GM18502 (cell line): ENCODE data around the gene SH3BP5.

Experiments used
- ATAC-seq: cut with Tn5 transposase; IDR thresholded peaks from one replicate; pipeline ENCODE4 v1.9.1; 2021; ENCODE audit warnings: mild to moderate bottlenecking; ENCODE audit not compliant: unreplicated experiment, poor library complexity

SH3BP5 gene

GRCh38 chr3:15326673-15327072 is 5.7 kb downstream of the SH3BP5 start:
- ATAC-seq = no peak

- ATAC-seq = no peak
Measured at GRCh38 chr3:15326037-15326436, 6.3 kb downstream of the SH3BP5 start.

DNA sequence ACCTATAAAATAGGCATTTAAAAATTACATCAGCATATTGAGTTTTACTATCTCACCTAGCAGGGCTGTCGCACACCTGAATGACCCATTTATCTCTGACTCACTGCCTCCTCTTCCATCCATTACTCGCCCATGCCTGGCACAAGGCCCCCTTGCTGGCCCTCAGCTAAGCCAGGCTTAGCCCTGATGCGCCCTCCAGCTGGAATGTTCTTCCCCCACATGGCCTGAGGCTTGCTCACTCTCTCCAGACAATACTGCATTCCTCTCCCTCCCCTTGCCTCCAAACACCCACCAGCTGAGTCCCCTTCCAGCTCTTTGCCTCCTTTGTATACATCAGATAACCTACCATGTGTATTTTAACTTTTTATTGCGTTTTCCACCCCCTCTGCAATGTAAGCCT is 7.2 kb downstream of the SH3BP5 start:
- ATAC-seq = no peak

DNA sequence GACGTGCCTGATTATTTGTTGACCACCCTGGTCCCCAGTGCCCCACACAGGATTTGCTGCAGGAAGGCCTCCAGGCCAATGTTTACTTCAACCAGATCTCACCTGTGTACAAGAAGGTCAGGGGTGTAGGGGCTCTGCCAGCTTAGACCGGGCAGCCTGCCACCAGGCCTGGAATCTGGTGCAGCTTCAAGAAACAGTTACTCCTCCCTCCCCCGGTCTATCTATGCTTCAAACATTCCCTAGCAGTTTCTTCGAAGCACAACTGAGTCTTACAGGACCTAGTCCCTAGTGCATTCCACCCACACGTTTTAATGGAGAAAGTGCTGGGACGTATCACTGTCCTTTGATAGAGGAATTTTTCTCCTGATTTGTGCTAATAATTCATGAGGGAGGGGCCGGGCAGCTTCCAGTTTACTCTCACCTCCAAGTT is 8.0 kb downstream of the SH3BP5 start:
- no peak for ATAC-seq

DNA sequence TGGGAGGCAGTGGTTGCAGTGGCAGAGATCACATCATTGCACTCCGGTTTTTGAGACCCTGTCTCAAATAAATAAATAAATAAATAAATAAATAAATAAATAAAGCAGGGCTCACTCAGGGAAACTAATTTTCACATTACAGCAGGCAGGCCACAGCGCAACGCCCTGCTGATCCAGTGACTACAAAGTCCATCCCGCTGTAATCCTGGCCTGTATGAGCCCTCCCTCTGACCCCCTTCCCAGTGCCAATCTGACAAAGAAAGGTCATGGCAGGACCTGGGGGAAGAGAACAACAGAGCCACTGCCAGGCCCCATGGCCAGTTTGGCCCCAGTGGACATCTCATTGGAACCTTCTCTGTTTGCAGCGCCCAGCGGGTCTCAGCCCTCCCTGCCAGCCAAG is 9.3 kb downstream of the SH3BP5 start:
- no peak for ATAC-seq

DNA sequence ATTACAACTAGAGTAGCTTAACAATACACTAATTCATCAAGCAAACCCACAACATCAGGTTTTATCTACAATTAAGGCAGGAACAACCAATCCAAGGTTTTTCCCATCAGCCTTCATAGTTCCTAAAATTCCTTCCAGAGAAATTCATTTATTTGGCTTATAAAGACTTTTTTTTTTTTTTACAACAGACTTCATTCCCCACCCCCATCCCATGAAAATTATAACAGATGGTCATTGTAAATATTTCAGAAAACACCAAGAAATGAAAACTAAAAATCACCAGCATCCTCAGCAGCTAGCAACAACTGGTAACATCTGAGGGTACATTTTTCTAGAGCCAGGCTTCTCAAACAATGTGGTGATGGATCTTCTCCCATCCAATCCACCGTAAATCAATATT is 11.0 kb downstream of the SH3BP5 start:
- ATAC-seq = no peak

GRCh38 chr3:15319575-15319974 is 12.8 kb downstream of the SH3BP5 start:
- no peak for ATAC-seq

DNA sequence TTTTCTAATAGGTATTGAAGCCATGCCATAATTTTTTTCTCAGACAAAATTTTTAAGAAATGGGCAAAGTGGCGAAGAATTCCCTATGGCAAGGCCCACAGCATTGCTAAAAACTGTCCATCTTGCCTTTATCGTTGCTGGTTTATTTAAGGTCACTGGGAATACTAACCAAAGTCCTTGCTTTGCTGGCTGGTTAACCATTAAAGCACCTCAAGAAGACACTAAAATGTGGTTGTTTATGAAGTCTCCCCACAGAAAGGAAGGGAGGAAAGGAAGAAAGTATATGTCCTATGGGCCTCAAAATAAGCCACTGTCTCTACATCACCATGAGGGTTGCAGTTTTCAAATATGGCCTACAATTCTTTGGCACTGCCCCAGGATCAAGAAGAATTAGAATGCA is 13.2 kb downstream of the SH3BP5 start:
- ATAC-seq = no peak

DNA sequence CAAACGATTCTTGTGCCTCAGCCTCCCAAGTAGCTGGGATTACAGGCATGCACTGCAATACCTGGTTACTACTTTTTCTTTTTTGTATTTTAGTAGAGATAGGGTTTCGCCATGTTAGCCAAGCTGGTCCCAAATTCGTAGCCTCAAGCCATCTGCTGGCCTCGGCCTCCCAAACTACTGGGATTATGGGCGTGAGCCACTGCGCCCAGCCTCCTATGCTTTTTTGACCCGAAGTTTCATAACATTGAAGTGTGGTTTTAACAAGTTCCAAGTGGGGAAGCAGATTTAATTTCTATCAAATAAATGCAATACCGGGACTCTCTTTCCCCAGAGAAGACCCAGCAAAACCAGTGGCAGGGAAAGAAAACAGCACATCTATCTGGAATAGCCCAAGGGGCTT is 13.7 kb downstream of the SH3BP5 start:
- ATAC-seq = no peak

DNA sequence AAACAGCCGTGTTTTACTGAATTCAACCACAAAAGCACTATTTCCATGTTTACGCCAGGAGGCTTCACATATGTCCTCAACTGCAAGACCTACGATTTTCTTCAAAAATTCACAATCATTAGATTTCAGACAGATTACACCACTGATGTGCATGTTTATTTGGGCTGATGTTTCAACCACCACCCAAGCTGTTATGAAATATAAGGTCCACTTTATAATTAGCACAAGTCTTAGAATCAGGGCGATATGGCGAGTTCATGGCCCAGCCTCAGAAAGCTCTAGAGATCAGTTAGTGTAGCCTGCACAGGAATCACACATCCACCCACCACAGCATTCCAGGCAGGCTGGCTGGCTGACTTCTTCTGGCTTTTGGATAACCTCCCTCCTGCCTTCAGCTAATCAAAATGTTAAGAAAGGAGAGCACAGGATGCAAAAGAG is 15.4 kb downstream of the SH3BP5 start:
- ATAC-seq = no peak

DNA sequence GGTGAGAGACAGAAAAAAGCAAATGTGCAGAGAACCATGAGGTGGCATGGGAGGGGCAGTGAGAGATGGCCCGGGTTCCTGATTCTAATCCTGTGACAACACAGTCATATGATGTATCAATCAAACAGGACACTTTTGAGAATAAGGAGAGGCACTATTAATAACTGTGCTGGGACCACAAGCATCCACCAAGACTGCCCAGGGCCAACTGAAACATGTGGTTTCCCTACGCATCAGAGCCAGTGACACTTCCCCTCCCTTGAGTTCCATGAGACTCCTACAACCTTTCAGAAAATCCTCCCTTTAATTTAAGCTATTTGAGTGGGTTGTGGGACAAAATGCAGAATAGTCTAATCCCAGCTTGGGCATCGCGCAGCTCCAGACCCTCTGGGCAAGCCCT is 17.4 kb downstream of the SH3BP5 start:
- no peak for ATAC-seq

DNA sequence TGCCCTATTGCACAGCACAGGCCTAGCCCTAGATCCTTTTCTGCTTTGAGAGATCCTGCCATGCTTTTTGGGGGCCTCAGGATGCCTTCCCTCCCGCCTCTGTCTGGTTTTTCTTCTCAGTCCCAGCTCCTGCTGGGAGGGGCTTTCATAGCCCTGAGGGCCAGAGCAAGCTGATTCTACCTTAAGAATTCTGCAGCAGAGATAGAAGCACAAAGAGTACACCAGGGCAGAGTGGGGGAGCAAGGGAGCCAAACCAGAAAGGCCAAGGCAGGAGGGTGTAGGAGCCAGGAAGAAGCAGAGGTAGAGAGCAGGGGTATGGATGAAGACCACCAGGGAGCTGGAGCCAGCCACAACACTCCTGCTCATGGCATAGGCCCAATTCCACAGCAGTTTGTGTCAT is 18.1 kb downstream of the SH3BP5 start:
- no peak for ATAC-seq

DNA sequence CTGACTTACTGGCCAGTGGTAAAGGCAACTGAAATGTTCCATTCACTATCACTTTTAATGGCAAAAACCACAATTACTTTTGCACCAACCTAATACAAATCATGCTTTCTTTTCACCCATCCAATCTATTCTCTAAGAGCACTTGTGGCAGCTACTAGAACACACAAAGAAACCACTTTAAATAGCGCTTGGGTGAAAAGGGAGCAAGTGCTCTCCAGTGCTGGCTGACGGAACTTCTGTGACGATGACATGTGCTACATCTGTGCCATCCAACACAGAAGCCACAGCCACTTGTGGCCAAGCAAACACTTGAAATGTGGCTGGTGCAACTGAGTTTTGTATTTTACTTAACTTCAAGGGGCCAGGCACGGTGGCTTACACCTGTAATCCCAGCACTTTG is 18.9 kb downstream of the SH3BP5 start:
- ATAC-seq = no peak

DNA sequence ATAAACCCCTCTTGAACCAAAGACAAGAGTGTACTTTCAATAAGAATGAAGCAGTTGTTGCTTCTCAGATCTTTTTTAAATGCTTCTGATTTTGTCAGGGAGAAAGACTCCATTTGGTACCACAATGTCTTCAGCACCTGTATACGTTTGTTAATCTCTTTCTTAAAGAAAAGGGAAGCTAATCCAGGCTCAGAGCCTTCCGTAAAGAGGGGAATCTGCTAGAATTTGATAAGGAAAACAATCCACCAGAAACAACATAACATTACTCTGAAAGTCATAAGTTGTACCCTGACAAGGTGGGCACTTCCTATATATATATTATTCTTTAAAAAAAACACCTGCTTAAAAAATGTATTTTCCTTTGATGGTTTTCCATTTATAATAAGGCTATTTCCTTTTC is 19.8 kb downstream of the SH3BP5 start:
- ATAC-seq = no peak

DNA sequence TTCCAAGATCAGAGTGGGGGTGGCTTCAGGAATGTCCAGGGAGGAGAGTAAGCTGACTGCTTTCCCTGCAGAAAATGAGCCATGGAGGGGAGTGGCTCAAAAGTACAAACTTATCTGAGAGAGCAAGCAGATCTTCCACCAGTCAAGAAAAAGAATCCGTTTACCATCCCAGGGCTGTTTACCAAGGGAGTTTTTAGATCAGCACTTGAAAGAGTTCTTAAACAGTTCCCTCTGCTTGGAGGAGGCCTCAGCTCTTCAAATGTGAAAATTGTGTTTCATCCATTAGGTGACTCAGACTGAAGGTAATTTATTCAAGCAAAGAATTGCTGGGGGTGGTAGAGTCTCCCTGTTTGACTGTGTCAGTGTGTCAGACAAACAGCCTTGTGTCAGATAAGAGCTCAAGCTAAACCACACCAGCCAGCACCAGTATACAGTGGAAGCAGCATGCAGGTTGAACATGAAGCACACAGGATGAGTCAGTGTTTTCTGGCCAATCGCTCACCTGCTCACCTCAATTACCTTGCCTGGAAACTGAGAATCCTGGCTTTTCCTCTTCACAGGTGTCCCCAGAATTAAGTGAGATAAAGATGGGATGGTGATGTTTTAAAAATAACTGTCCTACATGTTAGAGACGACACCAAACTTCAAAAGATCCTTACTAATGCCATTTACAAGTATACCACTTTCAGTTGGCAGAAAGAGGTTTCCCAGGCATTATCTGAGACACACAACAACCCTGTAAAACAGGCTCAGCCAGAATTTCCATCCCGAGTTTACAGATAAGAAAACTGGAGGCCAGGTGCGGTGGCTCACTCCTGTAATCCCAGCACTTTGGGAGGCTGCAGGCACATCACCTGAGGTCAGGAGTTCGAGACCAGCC is 21.7 kb downstream of the SH3BP5 start:
- ATAC-seq = peak; percentile 93

DNA sequence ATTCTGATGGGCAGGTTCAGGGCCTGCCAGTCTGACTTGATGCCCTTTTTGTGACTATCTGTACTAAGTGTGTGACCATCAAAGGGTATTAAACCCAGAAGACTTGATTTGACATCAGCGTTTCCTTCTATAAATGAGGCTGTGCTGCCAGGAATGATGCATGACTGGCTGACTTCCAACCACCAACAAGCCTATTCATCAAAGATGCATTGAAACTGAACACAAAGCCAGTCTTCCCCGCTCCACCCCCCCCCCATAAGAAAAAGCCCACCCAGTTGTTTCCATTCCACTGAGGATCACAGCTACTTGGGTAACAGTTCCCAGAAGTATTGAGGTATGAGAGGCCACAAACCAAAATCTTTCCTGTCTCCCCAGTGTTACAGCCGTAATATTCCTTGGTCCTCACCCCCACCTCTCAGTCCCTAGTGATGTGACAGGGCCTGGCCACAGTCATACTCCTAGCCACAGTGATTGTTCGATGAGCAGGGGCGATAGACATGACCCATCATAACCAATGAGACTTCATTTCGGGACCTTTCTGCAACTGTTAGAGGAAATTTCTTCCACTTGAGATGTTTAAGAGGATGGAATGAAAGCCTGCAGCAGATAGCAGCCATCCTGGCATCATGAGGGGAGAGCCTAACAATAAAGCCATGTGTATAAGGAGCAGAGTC is 22.6 kb downstream of the SH3BP5 start:
- no peak for ATAC-seq

- no peak for ATAC-seq
Measured at GRCh38 chr3:15307580-15307979, 24.8 kb downstream of the SH3BP5 start.

GRCh38 chr3:15306979-15307359 is 25.4 kb downstream of the SH3BP5 start:
- ATAC-seq = no peak

GRCh38 chr3:15305359-15305844 is 27.0 kb downstream of the SH3BP5 start:
- ATAC-seq = no peak

GRCh38 chr3:15303728-15304127 is 28.7 kb downstream of the SH3BP5 start:
- no peak for ATAC-seq

DNA sequence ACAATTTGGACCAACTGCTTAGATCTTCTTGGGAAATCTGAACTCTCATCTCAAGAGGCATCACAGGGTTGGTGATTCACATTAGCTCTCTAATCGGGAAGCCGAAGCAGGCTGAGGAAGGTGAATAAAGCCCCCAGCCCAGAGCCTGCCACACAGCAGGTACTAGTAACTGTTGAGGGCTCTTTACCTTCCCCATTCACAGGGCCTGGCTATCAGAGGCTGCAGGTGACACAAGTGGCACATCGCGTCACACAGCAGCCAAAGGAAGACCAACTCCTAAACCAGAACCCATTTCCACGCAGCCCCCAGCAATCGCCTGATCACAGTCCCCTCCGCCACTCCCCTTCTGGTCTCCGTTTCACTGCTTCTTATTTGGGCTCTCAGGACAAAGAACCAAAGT is 29.2 kb downstream of the SH3BP5 start:
- ATAC-seq = no peak

DNA sequence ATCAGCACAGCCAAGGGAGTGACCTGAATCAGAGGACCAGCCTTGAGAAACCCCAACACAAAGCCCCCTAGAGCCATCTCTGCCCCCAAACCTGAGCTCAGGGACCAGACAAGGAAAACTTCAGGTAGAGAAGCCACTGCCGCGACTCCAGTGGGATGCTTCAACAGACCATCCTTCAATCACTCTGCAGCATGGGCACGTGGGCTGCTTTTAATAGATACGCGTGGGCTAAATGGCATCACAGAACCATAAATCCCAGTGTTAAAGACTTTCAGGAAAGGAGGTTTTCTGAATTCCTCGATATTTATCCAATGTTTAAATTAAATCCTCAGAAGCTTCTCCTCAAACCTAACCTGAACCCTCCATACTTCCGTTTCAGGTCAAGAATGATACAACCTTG is 30.6 kb downstream of the SH3BP5 start:
- ATAC-seq = no peak
